ENCODE results near the gene ZBTB18.

ZBTB18 gene

GRCh38 chr1:244092293-244092963 lies 41.3 kb downstream of the ZBTB18 start:
- DNase-seq = no peak

GRCh38 chr1:244092964-244093638 lies 42.0 kb downstream of the ZBTB18 start:
- DNase-seq = no peak

GRCh38 chr1:244094880-244095528 lies 43.9 kb downstream of the ZBTB18 start:
- no peak for DNase-seq

GRCh38 chr1:244095529-244095911 lies 44.4 kb downstream of the ZBTB18 start:
- DNase-seq = no peak

GRCh38 chr1:244096066-244096610 lies 45.1 kb downstream of the ZBTB18 start:
- no peak for DNase-seq

GRCh38 chr1:244096691-244097090 lies 45.6 kb downstream of the ZBTB18 start:
- no peak for DNase-seq

- DNase-seq = no peak
Measured at GRCh38 chr1:244097523-244098405, 46.7 kb downstream of the ZBTB18 start.

- DNase-seq = no peak
Measured at GRCh38 chr1:244099258-244099930, 48.3 kb downstream of the ZBTB18 start.

- no peak for DNase-seq
Measured at GRCh38 chr1:244100276-244100675, 49.2 kb downstream of the ZBTB18 start.

GRCh38 chr1:244100704-244101453 lies 49.8 kb downstream of the ZBTB18 start:
- no peak for DNase-seq

GRCh38 chr1:244102046-244102445 lies 51.0 kb downstream of the ZBTB18 start:
- no peak for DNase-seq

GRCh38 chr1:244102468-244102867 lies 51.4 kb downstream of the ZBTB18 start:
- no peak for DNase-seq

GRCh38 chr1:244104309-244105060 lies 53.4 kb downstream of the ZBTB18 start:
- no peak for DNase-seq

GRCh38 chr1:244106176-244106575 lies 55.1 kb downstream of the ZBTB18 start:
- no peak for DNase-seq
